ENCODE results near the gene TMED8.
"Not testable (repeated sequence)": the region's sequence is repeated elsewhere in the genome, so short reads cannot be mapped to it uniquely, and the experiment has no call there.

TMED8 gene

DNA sequence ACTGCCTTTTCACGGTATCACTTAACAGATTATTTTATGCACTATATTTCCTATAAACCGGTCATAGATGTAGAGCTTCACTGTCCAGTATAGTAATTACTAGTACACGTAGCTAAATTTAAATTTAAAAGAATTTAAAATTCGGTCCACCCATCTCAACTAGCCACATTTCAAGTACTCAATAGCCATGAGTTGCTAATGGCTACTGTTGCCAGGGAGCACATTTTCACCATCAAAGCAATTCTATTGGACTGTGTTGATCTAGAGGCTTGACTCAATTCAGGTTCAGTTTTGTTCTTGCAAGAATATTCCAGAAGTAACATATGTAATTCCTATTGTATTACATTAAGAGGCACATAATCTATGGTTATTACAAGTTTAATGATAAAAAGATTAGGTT, 20.0 kb downstream of the TMED8 start:
- no peak for DNase-seq

DNA sequence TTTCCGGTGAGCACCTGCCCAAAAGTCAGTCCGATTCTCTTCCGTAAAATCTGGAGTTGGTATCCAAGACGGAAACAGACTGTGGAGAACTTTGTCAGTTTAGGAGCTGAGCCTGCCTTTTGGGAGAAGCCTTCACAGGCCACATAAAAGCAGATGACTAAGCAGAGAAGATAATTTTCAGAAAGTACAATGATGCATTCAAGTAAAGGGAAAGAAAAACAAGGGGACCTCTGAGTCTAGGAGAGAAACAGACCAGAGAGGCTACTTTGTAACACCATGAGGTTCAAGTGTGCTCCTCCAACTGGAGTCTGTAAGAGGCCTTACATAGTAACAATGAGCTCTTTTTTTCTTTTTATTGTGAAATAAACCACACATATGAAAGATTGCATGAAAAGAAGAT, 21.1 kb downstream of the TMED8 start:
- DNase-seq, result no peak

DNA sequence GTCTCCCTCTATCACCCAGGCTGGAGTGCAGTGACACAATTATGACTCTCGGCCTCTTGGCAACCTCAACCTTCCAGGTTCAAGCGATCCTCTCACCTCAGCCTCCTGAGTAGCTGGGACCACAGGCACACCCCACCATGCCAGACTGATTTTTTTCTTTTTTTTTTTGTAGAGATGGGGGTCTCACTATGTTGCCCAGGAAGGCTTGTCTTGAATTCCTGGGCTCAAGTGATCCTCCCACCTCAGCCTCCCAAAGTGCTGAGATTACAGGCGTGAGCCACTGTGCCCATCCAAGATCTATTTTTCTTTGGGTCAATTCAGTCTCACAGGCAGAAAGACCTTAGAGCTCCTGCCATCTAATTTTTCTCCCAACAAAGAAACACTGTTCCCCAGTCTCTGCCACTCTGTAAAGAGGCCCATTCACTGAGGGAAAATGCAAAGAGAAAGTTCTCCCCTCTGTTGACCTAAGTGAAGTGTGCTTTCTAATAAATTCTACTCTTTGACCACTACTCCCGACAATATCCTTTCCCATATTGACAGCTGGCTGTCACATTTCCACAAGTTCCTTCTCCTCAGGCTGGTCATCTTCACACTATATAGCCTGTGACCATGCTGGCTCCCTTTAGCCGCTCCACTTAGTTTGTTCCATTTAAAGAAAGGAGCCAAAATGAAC, 23.3 kb downstream of the TMED8 start:
- DNase-seq, result no peak

DNA sequence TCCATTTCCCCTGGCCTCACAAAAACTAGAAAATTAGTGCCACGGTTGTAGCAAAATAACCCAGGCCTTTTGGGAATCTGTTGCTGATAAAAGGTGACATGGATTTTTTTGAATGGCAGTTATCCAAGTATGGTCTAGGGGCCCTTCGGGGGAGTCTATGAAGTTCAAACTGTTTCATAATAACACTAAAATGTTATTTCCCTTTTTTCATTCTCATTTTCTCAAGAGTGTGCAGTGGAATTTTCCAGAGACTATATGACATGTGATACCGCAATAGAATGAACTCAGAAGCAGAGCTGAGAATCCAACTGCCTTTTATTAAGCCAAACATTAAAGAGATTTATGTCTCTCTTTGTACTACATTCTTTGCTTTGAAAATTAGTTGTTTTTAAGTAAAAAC, 29.1 kb downstream of the TMED8 start:
- DNase-seq, result no peak

DNA sequence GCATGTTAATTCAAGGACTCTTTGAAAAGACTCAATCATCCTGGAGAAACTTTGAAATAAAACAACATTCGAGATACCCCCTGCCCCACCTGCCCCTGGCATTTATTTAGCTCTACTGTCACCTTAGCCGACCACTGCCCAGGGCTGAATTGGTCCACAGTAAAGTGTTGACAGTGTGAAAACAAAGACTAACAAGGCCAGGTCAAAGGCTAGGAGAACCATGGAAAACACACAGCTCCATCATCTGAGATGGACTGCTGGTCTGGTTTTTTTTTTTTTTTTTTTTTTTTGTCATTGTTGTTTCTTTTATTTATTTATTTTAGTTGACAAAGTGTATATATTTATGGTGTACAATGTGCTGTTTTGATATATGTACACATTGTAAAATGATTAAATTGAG, 30.4 kb downstream of the TMED8 start:
- no peak for DNase-seq

DNA sequence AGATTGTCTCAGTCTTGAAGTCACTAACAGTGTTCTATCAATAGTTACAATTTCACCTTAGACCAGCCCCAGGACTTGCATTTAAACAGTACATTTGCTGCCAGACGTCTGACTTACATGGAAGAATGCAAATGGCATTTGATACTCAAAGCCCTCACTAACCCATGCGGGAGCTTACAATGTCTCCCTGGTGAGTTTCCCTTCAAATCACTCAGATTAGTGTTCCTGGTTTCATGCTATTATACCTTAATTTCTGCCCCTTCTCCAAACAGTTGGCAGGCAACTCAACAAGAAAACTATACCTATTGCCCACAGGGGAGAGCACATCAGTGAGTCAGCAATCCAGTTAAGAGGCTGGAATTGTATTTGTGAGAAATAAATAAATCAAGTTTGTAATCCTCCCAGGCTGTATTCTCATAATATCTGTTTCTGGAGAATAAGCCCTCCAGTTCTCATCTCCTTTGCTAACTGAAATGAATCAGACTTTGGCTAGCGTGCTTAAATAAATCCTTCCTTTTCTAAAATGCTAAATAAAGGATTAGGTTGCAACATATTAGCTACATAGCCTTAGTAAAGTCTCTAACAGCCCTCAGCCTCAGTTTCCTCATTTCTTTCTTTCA, 32.4 kb downstream of the TMED8 start:
- DNase-seq, result no peak

DNA sequence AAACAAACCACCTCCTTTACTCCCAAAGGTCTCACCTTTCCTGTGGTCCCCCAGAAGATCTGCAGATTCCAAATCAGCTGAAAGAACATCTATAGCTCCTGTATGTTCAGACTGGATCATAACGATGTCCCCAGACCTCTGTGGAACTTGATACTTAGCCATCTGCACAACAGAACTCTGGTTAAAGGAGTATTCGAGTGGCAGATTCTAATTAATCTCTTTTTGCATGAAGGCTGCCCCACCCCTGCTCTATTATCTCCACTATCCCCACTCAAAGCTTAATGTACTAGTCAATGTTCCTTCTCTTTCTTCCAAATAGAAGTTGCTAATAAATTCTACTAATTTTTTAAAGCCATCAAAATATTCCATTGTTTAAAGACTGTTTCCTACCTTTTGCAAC, 33.2 kb downstream of the TMED8 start:
- no peak for DNase-seq

DNA sequence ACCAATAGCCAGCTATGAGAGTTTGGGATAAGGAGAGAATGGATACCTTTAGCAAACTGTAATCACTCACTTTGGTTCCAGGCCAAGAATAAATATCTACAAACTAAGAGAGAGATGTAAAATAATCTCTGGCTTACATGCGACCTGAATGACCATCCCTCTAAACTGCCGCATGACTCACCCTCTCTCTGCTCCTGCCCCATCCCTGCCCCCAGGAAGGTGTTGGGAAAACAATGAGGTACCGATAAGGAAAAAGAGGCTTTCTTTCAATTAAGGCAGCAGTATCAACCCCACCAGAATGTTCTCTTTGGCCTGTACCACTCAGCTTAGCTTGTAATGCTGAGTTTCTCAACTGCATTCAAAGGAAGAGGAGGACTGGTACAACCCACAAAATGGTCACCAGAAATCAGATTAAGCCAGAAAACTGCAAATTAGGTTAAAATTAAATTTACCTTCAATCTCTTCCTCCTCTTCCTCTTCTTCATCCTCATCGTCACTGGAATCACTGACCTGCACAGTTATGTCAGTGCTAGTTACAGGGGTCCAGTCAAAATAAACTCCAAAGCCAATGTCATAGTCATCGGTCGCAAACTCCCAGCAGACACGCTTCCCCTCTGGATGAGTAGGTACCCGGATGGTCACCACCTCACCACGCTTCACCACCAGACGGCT, 34.0 kb downstream of the TMED8 start:
- no peak for DNase-seq

DNA sequence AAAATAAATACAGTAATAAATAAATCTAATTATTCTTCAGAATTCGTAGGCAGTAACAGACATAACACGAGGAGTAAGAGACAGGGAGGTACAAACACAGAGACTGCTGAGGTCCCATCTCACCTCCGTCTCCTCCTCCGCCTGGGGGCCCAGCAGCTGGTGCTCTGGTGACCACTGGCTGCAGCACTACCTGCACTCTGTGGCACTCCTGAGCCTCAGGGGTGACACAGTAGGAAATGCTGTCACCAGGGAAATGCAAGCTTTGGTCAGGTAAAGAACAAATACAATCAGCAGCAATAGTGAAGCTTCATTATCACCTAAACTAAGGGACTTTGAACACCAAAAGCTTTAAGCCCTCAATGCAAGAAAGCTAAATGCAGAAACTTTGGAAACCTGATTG, 36.5 kb downstream of the TMED8 start:
- DNase-seq, result no peak

DNA sequence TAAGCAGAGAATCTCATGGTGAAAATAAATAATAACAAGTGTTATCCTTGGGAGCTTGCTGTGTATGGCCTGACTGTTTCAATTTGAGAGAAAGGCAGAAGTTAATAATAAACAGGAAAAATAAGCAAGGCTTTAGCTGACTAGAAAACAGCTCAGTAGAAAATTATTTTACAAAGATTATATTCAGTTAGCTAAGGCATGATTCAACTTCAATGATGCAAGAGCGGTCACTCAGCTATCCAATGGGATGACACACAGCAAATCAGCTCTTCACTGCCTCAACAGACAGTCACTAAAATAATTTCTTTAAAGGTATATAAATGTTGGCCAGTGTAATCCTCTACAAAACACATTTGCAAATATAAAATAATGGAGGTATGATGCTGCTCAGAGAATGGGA, 37.5 kb downstream of the TMED8 start:
- peak; percentile 85 for DNase-seq

DNA sequence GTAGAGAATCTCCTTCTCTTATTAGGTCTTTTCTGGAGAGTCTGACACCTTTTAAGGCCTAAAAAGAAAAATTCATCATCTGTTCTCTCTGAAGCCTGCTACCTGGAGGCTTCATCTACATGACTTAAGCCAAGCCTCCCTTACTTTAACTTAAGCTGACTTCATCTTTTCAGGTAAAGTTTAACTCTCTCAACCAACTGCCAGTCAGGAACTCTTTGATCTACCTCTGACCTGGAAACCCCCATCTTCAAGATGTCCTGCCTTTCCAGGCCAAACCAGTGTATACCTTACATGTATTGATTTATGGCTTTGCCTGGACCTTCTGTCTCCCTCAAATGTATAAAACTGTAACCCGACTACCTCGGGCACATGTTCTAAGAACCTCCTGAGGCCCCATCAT, 38.6 kb downstream of the TMED8 start:
- no peak for DNase-seq

DNA sequence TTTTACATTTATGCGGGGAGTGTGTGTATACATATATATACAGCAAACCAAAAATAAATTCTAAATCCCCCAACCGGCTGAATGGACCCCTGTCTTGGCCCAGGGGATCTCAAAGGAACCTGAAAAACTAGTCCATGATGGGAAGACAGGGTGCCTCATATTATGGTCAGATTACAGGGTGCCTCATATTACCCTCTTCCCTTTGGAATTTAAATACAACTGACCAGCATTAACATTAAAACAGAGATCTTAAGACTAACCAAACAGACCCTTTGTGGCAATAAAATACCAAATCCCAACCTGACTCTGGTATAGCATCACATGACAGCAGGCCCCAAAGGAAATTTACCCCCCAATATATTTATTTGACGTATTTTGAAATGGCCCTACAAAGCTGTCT, 39.0 kb downstream of the TMED8 start:
- no peak for DNase-seq

DNA sequence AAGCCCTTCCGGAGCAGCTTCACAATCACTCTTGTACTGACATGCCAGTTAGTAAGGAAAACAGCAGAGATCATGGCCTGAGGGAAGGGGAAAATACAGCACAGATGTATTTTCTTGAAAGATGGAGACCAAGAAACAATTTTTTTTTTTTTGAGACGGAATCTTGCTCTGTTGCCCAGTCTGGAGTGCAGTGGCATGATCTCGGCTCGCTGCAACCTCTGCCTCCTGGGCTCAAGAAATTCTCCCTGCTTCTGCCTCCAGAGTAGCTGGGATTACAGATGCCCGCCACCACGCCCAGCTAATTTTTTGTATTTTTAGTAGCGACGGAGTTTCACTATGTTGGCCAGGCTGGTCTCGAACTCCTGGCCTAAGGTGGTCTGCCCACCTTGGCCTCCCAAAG, 39.6 kb downstream of the TMED8 start:
- DNase-seq, result not testable (repeated sequence)

DNA sequence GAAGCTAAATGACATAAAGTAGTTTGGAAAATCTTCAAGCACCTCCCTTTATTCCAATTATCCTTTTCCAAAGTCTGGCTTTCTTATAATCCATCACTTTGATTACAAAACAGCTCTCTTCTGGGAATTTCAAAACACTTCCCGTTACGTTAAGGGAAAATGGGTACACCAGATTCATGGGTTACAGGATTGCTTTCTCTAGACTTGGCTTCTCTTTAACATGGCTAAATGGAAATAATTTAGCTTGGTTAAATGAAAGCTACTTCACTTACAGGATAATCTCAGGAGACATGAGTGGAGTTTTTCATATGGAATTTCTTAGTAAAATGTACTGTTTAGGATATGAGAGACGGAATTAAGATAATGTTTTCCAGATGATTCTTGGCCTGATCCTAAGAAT, 41.3 kb downstream of the TMED8 start:
- DNase-seq, result no peak

DNA sequence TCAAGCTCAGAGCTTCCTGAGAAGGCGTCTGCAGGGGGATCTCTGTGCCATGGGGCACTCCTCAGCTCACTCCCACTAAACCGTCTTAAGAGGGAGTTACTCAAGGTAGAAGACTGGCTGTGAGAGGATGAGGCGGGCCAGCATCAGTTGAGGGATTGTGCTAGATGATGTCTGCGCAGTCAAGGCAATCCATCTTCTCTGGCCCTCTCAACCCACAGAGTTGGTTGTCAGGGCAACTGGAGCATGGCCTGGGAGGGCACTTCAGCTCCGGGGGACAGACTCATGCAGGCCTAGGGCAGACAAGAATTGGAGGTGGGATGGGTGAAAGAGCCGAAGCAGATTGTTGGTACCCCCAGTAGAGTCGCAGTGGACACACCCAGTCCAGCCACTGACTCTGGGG, 47.0 kb downstream of the TMED8 start:
- DNase-seq, result no peak

DNA sequence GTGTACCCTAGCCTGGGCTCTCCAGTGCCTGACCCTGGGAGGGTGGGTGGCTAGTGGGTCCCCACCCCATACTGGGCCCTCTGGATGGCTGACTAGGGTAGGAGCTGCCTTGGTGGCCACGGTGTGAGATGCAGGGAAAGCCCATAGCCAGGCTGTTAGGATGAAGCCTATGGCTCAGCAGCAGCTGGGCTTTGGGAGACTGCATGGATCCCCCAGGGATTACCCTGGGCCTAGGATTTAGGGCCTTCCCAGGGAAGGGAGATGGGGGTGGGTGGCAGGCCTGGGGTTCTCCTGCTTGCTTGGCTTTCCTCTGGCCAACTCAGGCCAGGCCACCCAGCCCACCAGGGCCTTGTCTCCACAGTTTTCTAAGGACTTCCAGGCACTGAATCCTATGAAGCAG, 49.8 kb downstream of the TMED8 start:
- no peak for DNase-seq

DNA sequence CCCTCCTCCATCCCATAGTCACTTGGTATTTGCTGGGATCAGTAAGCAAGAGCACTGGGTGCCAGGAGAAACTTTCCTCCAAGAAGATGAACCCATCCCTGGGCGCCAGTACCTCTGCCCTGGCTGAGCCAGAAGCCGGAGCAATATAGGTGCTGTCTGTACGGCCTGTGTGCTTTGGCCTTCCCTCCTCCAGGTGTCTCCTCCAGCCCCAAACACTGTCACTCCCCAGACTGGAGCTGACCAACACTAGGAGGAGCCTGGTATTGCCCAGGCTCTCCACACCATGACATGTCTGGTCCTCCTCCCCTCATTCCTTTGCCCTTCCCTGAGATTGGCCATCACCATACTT, 51.2 kb downstream of the TMED8 start:
- no peak for DNase-seq

DNA sequence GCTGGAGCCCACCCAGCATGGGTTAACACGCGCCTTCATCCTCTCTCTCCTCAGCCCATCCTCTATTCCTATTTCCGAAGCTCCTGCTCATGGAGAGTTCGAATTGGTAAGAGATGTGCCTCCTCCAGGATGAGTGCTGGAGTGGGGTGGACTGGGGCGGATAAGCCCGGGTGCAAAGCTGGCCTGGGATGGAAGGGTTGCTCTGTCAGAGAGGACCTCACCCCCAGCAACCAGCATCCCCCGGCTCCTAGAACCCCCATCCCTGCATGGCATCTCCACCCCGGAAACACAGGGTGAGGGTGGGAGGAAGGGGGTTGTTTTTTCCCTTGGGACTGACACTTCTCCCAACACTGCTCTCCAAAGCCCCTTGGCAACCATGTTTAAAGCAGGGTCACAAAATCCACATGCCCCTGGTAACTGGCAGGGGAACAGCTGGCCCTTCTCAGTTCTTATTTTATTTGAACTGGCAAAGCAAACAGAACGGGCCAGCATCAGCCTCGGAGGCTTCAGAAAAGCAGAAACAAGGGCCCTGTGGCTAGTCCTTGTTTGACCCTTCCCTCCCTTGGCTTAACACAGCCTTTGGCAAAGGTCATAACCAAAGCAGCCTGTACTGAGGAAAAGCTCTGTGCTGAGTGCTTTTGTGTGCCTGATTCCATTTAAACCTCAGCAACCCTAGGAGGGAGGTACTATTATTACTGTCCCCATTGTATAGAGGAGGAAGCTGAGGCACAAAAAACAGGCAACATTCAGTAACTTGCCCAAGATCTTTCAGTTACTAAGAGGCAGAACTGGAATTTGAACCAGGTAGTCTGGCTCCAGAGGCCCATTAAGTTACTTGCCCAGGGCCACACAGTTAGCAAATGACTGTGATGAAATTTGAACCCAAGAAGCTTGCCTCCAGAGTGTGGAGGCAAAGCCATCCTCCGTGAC, 51.8 kb downstream of the TMED8 start:
- no peak for DNase-seq

DNA sequence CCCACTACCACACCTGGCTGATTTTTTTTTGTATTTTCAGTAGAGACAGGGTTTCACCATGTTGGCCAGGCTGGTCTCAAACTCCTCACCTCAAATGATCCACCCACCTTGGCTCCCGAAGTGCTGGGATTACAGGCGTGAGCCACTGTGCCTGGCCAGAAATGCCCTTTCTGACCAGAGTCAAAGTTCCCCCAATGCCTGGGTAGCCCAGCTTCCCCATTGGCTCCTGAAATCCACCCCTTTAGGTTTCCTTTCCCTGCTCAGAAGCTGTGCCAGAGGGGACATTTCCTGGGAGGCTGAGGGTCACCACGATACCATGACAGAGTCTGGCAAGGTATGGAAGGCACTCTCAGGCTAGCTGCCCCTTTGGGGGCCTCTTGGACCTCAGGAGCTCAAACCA, 52.6 kb downstream of the TMED8 start:
- DNase-seq, result no peak

DNA sequence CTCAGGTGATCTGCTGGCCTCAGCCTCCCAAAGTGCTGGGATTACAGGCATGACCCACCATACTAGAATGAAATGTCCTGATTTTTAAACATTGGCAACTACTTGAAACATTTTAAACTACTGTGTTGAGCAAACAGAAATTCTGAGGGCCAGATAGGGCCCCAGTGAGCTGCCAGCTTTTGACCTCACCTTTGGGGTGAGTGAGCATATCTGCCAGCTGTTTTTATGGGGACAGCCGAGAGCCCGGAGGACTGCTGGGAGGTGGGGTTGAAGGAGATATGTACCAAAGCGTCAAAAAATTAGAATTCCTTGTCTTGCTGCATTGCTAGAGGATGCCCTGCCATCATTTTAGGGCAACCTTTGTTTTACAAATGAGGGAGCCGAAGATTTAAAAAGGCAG, 53.3 kb downstream of the TMED8 start:
- DNase-seq, result no peak

DNA sequence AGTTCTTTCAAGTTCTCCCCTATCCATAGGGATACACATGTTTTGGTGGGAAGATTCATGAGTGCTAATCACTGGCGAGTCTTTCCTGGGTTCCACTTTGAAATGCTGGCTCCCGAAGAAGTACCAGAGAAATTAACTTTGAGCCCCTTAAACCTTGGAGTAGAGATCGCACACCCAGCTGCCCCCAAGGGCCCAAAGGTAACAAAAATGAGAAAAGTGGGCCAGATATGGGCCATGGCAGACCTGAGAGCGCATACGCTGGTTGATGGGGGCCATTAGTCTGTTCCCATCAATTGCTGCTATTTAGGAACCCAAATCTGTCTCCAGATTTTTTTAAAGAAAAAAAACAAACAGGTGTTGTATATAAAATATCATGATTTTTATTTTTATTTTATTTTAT, 53.9 kb downstream of the TMED8 start:
- no peak for DNase-seq

DNA sequence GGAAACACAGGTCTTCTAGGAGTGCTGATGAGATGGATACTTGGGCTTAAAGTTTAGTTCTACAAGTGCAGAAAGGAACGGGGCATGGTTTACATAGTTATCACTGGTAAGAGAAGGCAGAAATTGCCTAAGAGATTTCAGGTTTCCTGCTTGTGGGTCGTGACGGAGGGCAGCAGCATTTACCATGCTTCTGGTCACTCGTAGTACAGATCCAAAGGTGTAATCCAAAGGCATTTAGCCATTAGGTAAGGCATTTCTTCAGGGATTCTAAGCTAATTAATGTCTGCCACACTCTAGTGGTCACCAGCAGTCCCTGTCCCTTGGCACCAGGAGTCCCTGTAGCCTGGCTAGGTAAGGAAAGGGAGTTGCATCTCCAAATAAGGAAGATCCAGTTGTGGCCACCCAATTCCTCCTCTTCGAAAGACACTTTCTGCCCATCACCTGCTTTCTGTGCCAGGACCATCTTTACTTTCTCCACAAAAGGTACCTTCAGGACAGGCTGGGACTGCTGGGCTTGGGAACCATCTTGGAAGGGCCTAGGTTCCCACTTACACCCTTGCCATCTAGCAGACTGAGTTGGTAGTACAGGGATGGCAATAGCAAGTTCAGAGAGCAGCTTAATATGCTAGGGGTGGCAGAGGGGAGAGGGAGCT, 54.5 kb downstream of the TMED8 start:
- no peak for DNase-seq
